Adrenal gland (tissue), 5 donors: ENCODE measurements around the gene CXCL12.

ENCODE experiments used
- CTCF ChIP-seq, 6 experiments: fragments of 450-650 bp in 4 of 6; fragments of 200-600 bp in 2 of 6; sonication (generic) in 1 of 6; IDR thresholded peaks; 1 replicate in 5 of 6; 2 replicates in 1 of 6; pipeline versions ENCODE4 v1.5.1 to v1.8.0; 2016 to 2021; ENCODE audit warnings: antibody characterized with exemption in 6 of 6, mild to moderate bottlenecking in 2 of 6, moderate library complexity in 1 of 6
- POLR2A ChIP-seq, 2 donors: fragments of 450-650 bp; IDR thresholded peaks; one replicate each; pipeline ENCODE4 v1.6.1; 2017; ENCODE audit warnings: antibody characterized with exemption in 2 of 2, mild to moderate bottlenecking in 2 of 2, moderate library complexity in 1 of 2
- donor health status: DM: no; HTN: no; CAD: no.

GRCh38 chr10:44416936-44417335, 32.0 kb upstream of the CXCL12 start:
- TF ChIP-seq CTCF (IDR thresholded peaks at IDR 0.05) = no peak
- TF ChIP-seq POLR2A (IDR thresholded peaks at IDR 0.05) = no peak
